ENCODE measurements around the gene TCEANC.
"Not testable (repeated sequence)": the region's sequence is repeated elsewhere in the genome, so short reads cannot be mapped to it uniquely, and the experiment has no call there.

TCEANC gene

GRCh38 chrX:13659063-13659462 is 6.1 kb downstream of the TCEANC start:
- no peak for DNase-seq

GRCh38 chrX:13661735-13662288 is 8.9 kb downstream of the TCEANC start:
- DNase-seq: no peak

GRCh38 chrX:13662355-13662791 is 9.4 kb downstream of the TCEANC start:
- no peak for DNase-seq

- no peak for DNase-seq
Observed at GRCh38 chrX:13664020-13664419, 11.1 kb downstream of the TCEANC start.

GRCh38 chrX:13666836-13667235 is 13.9 kb downstream of the TCEANC start:
- DNase-seq: no peak

- no peak for DNase-seq
Observed at GRCh38 chrX:13667919-13668318, 15.0 kb downstream of the TCEANC start.

- peak; percentile 92 for DNase-seq
Observed at GRCh38 chrX:13669246-13669737, 16.4 kb downstream of the TCEANC start.

GRCh38 chrX:13669755-13670154 is 16.8 kb downstream of the TCEANC start:
- DNase-seq: not testable (repeated sequence)

- DNase-seq: no peak
Observed at GRCh38 chrX:13670197-13670596, 17.3 kb downstream of the TCEANC start.

- no peak for DNase-seq
Observed at GRCh38 chrX:13673016-13673415, 20.1 kb downstream of the TCEANC start.

GRCh38 chrX:13676885-13677284 is 23.9 kb downstream of the TCEANC start:
- DNase-seq: no peak

GRCh38 chrX:13679700-13680099 is 26.8 kb downstream of the TCEANC start:
- DNase-seq: not testable (repeated sequence)

- DNase-seq: no peak
Observed at GRCh38 chrX:13681595-13681994, 28.7 kb downstream of the TCEANC start.

- DNase-seq: no peak
Observed at GRCh38 chrX:13684361-13684760, 31.4 kb downstream of the TCEANC start.

GRCh38 chrX:13685126-13685763 is 32.3 kb downstream of the TCEANC start:
- DNase-seq: peak; percentile 40

GRCh38 chrX:13687203-13687602 is 34.3 kb downstream of the TCEANC start:
- DNase-seq: no peak

GRCh38 chrX:13688384-13688957 is 35.5 kb downstream of the TCEANC start:
- no peak for DNase-seq

- DNase-seq: no peak
Observed at GRCh38 chrX:13688958-13689740, 36.2 kb downstream of the TCEANC start, which contains the start of gene RAB9A. Gene RAB9A (plus strand): TSS chrX:13689128. CDS start chrX:13708747, 19,619 bp downstream.

GRCh38 chrX:13689741-13690211 is 36.8 kb downstream of the TCEANC start:
- DNase-seq: no peak

- no peak for DNase-seq
Observed at GRCh38 chrX:13690836-13691235, 37.9 kb downstream of the TCEANC start.

- no peak for DNase-seq
Observed at GRCh38 chrX:13691841-13692371, 39.0 kb downstream of the TCEANC start.

GRCh38 chrX:13692771-13693231 is 39.9 kb downstream of the TCEANC start:
- DNase-seq: no peak
